Measurements from ENCODE around the gene ATRAID. TPM values are rescaled to one million over a fixed set of nuclear protein-coding genes. Genes with fewer than 3 reads are reported as not detected.

ATRAID gene
- total and polyA plus RNA-seq, 10 of the 15 experiments (the other 5 are each of a cell fraction or from before 2014, with no cell fraction given): 65.6 to 180 (median 120) TPM

DNA sequence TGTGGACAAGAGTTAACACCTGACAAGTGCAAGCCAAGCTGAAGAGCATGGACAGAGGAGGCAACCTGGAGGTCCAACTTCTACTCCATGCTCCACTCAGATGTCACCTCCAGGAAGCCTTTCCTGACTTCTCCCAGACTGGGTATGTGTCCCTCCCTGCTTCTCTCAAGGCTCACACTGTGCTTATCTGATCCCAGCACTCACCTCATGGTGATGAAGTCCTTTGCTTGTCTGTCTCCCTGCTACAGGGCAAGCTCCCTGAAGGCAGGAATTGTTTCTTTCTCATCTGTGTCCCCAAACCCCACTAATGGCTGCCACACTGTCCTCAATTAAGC lies 53.7 kb downstream of the ATRAID start (continued):
- no peak for TF ChIP-seq CREB1 (IDR thresholded peaks at IDR 0.05; ENCODE audit: low read depth)
- no peak for TF ChIP-seq NR2F1 (conservative IDR thresholded peaks at IDR 0.05)
- no peak for TF ChIP-seq PAX8 (IDR thresholded peaks at IDR 0.05)
- no peak for TF ChIP-seq TCF3 (IDR thresholded peaks at IDR 0.05; ENCODE audit: borderline replicate concordance, insufficient read depth, low read depth, low read length)
- no peak for TF ChIP-seq WRNIP1 (IDR thresholded peaks at IDR 0.05; ENCODE audit: borderline replicate concordance, low read depth, low read length)

Other genes starting within 250 kb of the ATRAID start
Only the 7 nearest of the 25 such genes appear.
- not detected in 2 replicates for gene PRR30, start 72.6 kb upstream of the ATRAID start, total RNA-seq (2014; rRNA removed)
- not detected in 2 replicates for gene PRR30, start 72.6 kb upstream of the ATRAID start, total RNA-seq (2014; rRNA removed; fragmentation: Illumina TruSeq; extraction: Trizol)
- gene PRR30, start 72.6 kb upstream of the ATRAID start, total RNA-seq (2021): not detected in 2 replicates
- gene PRR30, start 72.6 kb upstream of the ATRAID start, polyA plus RNA-seq (2011; rRNA removed): not detected in 2 replicates
- not detected in 2 replicates for gene PRR30, start 72.6 kb upstream of the ATRAID start, polyA plus RNA-seq (2014; fragmentation: Illumina TruSeq; extraction: Trizol)
- gene PRR30, start 72.6 kb upstream of the ATRAID start, polyA plus RNA-seq (2014; fragmentation: Nextera tagmentation; extraction: Ambion mirVana): not detected
- gene PRR30, start 72.6 kb upstream of the ATRAID start, polyA plus RNA-seq (2014; rRNA removed): not detected in 2 replicates
- gene PRR30, start 72.6 kb upstream of the ATRAID start, polyA plus RNA-seq (2016; fragmentation: Nextera tagmentation; extraction: Ambion mirVana): not detected
- not detected in 2 replicates for gene TCF23, start 63.0 kb upstream of the ATRAID start, total RNA-seq (2014; rRNA removed)
- gene TCF23, start 63.0 kb upstream of the ATRAID start, total RNA-seq (2014; rRNA removed; fragmentation: Illumina TruSeq; extraction: Trizol): not detected in 2 replicates
- gene TCF23, start 63.0 kb upstream of the ATRAID start, total RNA-seq (2021): not detected in 2 replicates
- not detected in 2 replicates for gene TCF23, start 63.0 kb upstream of the ATRAID start, polyA plus RNA-seq (2011; rRNA removed)
- not detected in 2 replicates for gene TCF23, start 63.0 kb upstream of the ATRAID start, polyA plus RNA-seq (2014; fragmentation: Illumina TruSeq; extraction: Trizol)
- gene TCF23, start 63.0 kb upstream of the ATRAID start, polyA plus RNA-seq (2014; fragmentation: Nextera tagmentation; extraction: Ambion mirVana): not detected
- gene TCF23, start 63.0 kb upstream of the ATRAID start, polyA plus RNA-seq (2014; rRNA removed): not detected in 2 replicates
- gene TCF23, start 63.0 kb upstream of the ATRAID start, polyA plus RNA-seq (2016; fragmentation: Nextera tagmentation; extraction: Ambion mirVana): not detected
- 52.3 and 53.9 TPM in 2 replicates for gene SLC5A6, start 227 bp downstream of the ATRAID start, total RNA-seq (2014; rRNA removed)
- gene SLC5A6, start 227 bp downstream of the ATRAID start, total RNA-seq (2014; rRNA removed; fragmentation: Illumina TruSeq; extraction: Trizol): 27.8 and 29.4 TPM in 2 replicates
- 52.8 and 58.5 TPM in 2 replicates for gene SLC5A6, start 227 bp downstream of the ATRAID start, total RNA-seq (2021)
- gene SLC5A6, start 227 bp downstream of the ATRAID start, polyA plus RNA-seq (2011; rRNA removed): 50.6 and 101 TPM in 2 replicates
- gene SLC5A6, start 227 bp downstream of the ATRAID start, polyA plus RNA-seq (2014; fragmentation: Illumina TruSeq; extraction: Trizol): 35.7 and 42.6 TPM in 2 replicates
- 10 to 100 TPM; 13.1 to 13.5 TPM for gene SLC5A6, start 227 bp downstream of the ATRAID start, polyA plus RNA-seq (2014; fragmentation: Nextera tagmentation; extraction: Ambion mirVana)
- gene SLC5A6, start 227 bp downstream of the ATRAID start, polyA plus RNA-seq (2014; rRNA removed): 54.3 and 56.8 TPM in 2 replicates
- 10 to 100 TPM; 60.4 to 67.5 TPM for gene SLC5A6, start 227 bp downstream of the ATRAID start, polyA plus RNA-seq (2016; fragmentation: Nextera tagmentation; extraction: Ambion mirVana)
- 48.3 and 66.1 TPM in 2 replicates for gene CAD, start 5.3 kb downstream of the ATRAID start, total RNA-seq (2014; rRNA removed)
- 22.8 and 23.8 TPM in 2 replicates for gene CAD, start 5.3 kb downstream of the ATRAID start, total RNA-seq (2014; rRNA removed; fragmentation: Illumina TruSeq; extraction: Trizol)
- 101 and 119 TPM in 2 replicates for gene CAD, start 5.3 kb downstream of the ATRAID start, total RNA-seq (2021)
- gene CAD, start 5.3 kb downstream of the ATRAID start, polyA plus RNA-seq (2011; rRNA removed): 12.0 and 24.9 TPM in 2 replicates
- gene CAD, start 5.3 kb downstream of the ATRAID start, polyA plus RNA-seq (2014; fragmentation: Illumina TruSeq; extraction: Trizol): 18.5 and 43.5 TPM in 2 replicates
- 10 to 100 TPM in 1 of 2 experiments, 1 to 10 TPM in 1; 7.6 to 12.1 TPM for gene CAD, start 5.3 kb downstream of the ATRAID start, polyA plus RNA-seq (2014; fragmentation: Nextera tagmentation; extraction: Ambion mirVana)
- 57.9 and 73.2 TPM in 2 replicates for gene CAD, start 5.3 kb downstream of the ATRAID start, polyA plus RNA-seq (2014; rRNA removed)
- gene CAD, start 5.3 kb downstream of the ATRAID start, polyA plus RNA-seq (2016; fragmentation: Nextera tagmentation; extraction: Ambion mirVana): 10 to 100 TPM; 68.2 to 75.5 TPM
- gene SLC30A3, start 51.0 kb downstream of the ATRAID start, total RNA-seq (2014; rRNA removed): not detected in 2 replicates
- gene SLC30A3, start 51.0 kb downstream of the ATRAID start, total RNA-seq (2014; rRNA removed; fragmentation: Illumina TruSeq; extraction: Trizol): not detected in 2 replicates
- gene SLC30A3, start 51.0 kb downstream of the ATRAID start, total RNA-seq (2021): not detected in 2 replicates
- gene SLC30A3, start 51.0 kb downstream of the ATRAID start, polyA plus RNA-seq (2011; rRNA removed): 0.12 and 0.23 TPM in 2 replicates
- gene SLC30A3, start 51.0 kb downstream of the ATRAID start, polyA plus RNA-seq (2014; fragmentation: Illumina TruSeq; extraction: Trizol): not detected in 2 replicates
- gene SLC30A3, start 51.0 kb downstream of the ATRAID start, polyA plus RNA-seq (2014; fragmentation: Nextera tagmentation; extraction: Ambion mirVana): not detected
- gene SLC30A3, start 51.0 kb downstream of the ATRAID start, polyA plus RNA-seq (2014; rRNA removed): 0.06 TPM in 1 of 2 replicates, not detected in the other
- not detected for gene SLC30A3, start 51.0 kb downstream of the ATRAID start, polyA plus RNA-seq (2016; fragmentation: Nextera tagmentation; extraction: Ambion mirVana)
- gene DNAJC5G, start 63.4 kb downstream of the ATRAID start, total RNA-seq (2014; rRNA removed): not detected in 2 replicates
- not detected in 2 replicates for gene DNAJC5G, start 63.4 kb downstream of the ATRAID start, total RNA-seq (2014; rRNA removed; fragmentation: Illumina TruSeq; extraction: Trizol)
- gene DNAJC5G, start 63.4 kb downstream of the ATRAID start, total RNA-seq (2021): not detected in 2 replicates
- gene DNAJC5G, start 63.4 kb downstream of the ATRAID start, polyA plus RNA-seq (2011; rRNA removed): not detected in 2 replicates
- gene DNAJC5G, start 63.4 kb downstream of the ATRAID start, polyA plus RNA-seq (2014; fragmentation: Illumina TruSeq; extraction: Trizol): not detected in 2 replicates
- gene DNAJC5G, start 63.4 kb downstream of the ATRAID start, polyA plus RNA-seq (2014; fragmentation: Nextera tagmentation; extraction: Ambion mirVana): not detected
- gene DNAJC5G, start 63.4 kb downstream of the ATRAID start, polyA plus RNA-seq (2014; rRNA removed): not detected in 2 replicates
- not detected for gene DNAJC5G, start 63.4 kb downstream of the ATRAID start, polyA plus RNA-seq (2016; fragmentation: Nextera tagmentation; extraction: Ambion mirVana)
- not detected in 2 replicates for gene TRIM54, start 70.4 kb downstream of the ATRAID start, total RNA-seq (2014; rRNA removed)
- not detected in 2 replicates for gene TRIM54, start 70.4 kb downstream of the ATRAID start, total RNA-seq (2014; rRNA removed; fragmentation: Illumina TruSeq; extraction: Trizol)
- gene TRIM54, start 70.4 kb downstream of the ATRAID start, total RNA-seq (2021): not detected in 2 replicates
- gene TRIM54, start 70.4 kb downstream of the ATRAID start, polyA plus RNA-seq (2011; rRNA removed): not detected in 2 replicates
- 0.03 TPM in 1 of 2 replicates, not detected in the other for gene TRIM54, start 70.4 kb downstream of the ATRAID start, polyA plus RNA-seq (2014; fragmentation: Illumina TruSeq; extraction: Trizol)
- not detected for gene TRIM54, start 70.4 kb downstream of the ATRAID start, polyA plus RNA-seq (2014; fragmentation: Nextera tagmentation; extraction: Ambion mirVana)
- gene TRIM54, start 70.4 kb downstream of the ATRAID start, polyA plus RNA-seq (2014; rRNA removed): 0.08 TPM in 1 of 2 replicates, not detected in the other
- not detected for gene TRIM54, start 70.4 kb downstream of the ATRAID start, polyA plus RNA-seq (2016; fragmentation: Nextera tagmentation; extraction: Ambion mirVana)

All from GM12878 (cell line).